ENCODE measurements around the gene PRDM5.

GRCh38 chr4:120830204-120830603 lies 92.3 kb downstream of the PRDM5 start:
- TF ChIP-seq EZH2 (IDR thresholded peaks at IDR 0.05; ENCODE audit: insufficient read depth, poor library complexity, severe bottlenecking) (no peak), EZH2phosphoT487 (IDR thresholded peaks at IDR 0.05; ENCODE audit: insufficient read depth, low read depth) (no peak)

All from GM23248 (cell line).